ENCODE results near the gene COL6A2.
"Not testable (repeated sequence)": the region's sequence is repeated elsewhere in the genome, so short reads cannot be mapped to it uniquely, and the experiment has no call there.

The COL6A2 gene

GRCh38 chr21:46094401-46095082, 3.4 kb upstream of the COL6A2 start:
- DNase-seq, result no peak

- no peak for DNase-seq
These were observed 2.7 kb upstream of the COL6A2 start for GRCh38 chr21:46095083-46095719.

GRCh38 chr21:46095814-46096595, 1.9 kb upstream of the COL6A2 start:
- DNase-seq, result no peak

GRCh38 chr21:46096596-46097335, 1.1 kb upstream of the COL6A2 start:
- DNase-seq, result no peak

- no peak for DNase-seq
These were observed 610 bp downstream of the COL6A2 start for GRCh38 chr21:46098303-46099141.

GRCh38 chr21:46099476-46099875, 1.6 kb downstream of the COL6A2 start:
- no peak for DNase-seq

- DNase-seq, result no peak
These were observed 2.1 kb downstream of the COL6A2 start for GRCh38 chr21:46100020-46100419.

- DNase-seq, result no peak
These were observed 2.5 kb downstream of the COL6A2 start for GRCh38 chr21:46100426-46100825.

GRCh38 chr21:46100906-46101305, 3.0 kb downstream of the COL6A2 start:
- DNase-seq, result no peak

- DNase-seq, result no peak
These were observed 6.2 kb downstream of the COL6A2 start for GRCh38 chr21:46104104-46104503.

- not testable (repeated sequence) for DNase-seq
These were observed 9.5 kb downstream of the COL6A2 start for GRCh38 chr21:46107376-46107775.

GRCh38 chr21:46108827-46109312, 11.0 kb downstream of the COL6A2 start:
- DNase-seq, result no peak

- DNase-seq, result no peak
These were observed 11.7 kb downstream of the COL6A2 start for GRCh38 chr21:46109313-46110221.

GRCh38 chr21:46110499-46111192, 12.7 kb downstream of the COL6A2 start:
- no peak for DNase-seq

- no peak for DNase-seq
These were observed 13.3 kb downstream of the COL6A2 start for GRCh38 chr21:46111193-46111571.

GRCh38 chr21:46111857-46112724, 14.2 kb downstream of the COL6A2 start:
- no peak for DNase-seq

GRCh38 chr21:46112725-46113215, 14.9 kb downstream of the COL6A2 start:
- no peak for DNase-seq

GRCh38 chr21:46113497-46114176, 15.7 kb downstream of the COL6A2 start:
- no peak for DNase-seq

All from central memory CD4-positive, alpha-beta T cell (primary cell).